Endothelial cell of umbilical vein (primary cell): ENCODE measurements around the gene NDUFB7. TPM values are rescaled to one million over a fixed set of nuclear protein-coding genes. Genes with fewer than 3 reads are reported as not detected.

ENCODE experiments used
- BruUV-seq: library from RNA; stranded (reverse); fragments of 400-500 nt; replicated peaks from 2 replicates; lab custom pipeline; 2021; lab: Mats Ljungman, UMichigan
- CTCF ChIA-PET: fragments of 300-600, 350-600 bp; sonication (Branson Sonifier 250); formaldehyde crosslinking; loops from one replicate; lab custom pipeline; 2021; ENCODE audit warnings: antibody characterized with exemption, inconsistent platforms; lab: Charles Lee
- POLR2A ChIA-PET: fragments of 300-600, 350-600 bp; sonication (Branson Sonifier 250); formaldehyde crosslinking; loops from one replicate; lab custom pipeline; 2021; ENCODE audit warnings: antibody characterized with exemption, inconsistent platforms; lab: Charles Lee
- DNase-seq: peaks from one replicate; pipeline ENCODE4 v3.0.0-alpha.2; 2011; ENCODE audit warnings: low read depth, low spot score
- FAIRE-seq: peaks from 2 replicates; lab custom pipeline; 2011; peaks lifted over from hg19 to GRCh38; lab: Jason Lieb, UNC
- H2AFZ ChIP-seq: 2 replicates; pipeline ENCODE4 v1.6.0; 2012; ENCODE audit warnings: low read depth, low read length, control low read depth, inconsistent platforms
- H3K27ac ChIP-seq: 2 replicates; pipeline ENCODE4 v1.5.1; 2011; ENCODE audit warnings: low read depth, mild to moderate bottlenecking, control low read depth, low read length, moderate library complexity; ENCODE audit not compliant: insufficient read depth
- H3K27me3 ChIP-seq, 2 experiments: 2 replicates each; pipeline versions ENCODE4 v1.6.0 to v1.6.1; 2011; ENCODE audit warnings: low read length in 2 of 2, mixed read lengths in 1 of 2; ENCODE audit not compliant: control insufficient read depth in 2 of 2, insufficient read depth in 2 of 2
- H3K36me3 ChIP-seq, 2 experiments: 2 replicates in 1 of 2; 3 replicates in 1 of 2; pipeline ENCODE4 v1.5.1; 2011; ENCODE audit warnings: low read length in 2 of 2, mild to moderate bottlenecking in 1 of 2, moderate library complexity in 1 of 2; ENCODE audit not compliant: control insufficient read depth in 2 of 2, insufficient read depth in 2 of 2; ENCODE audit errors: extremely low read depth in 1 of 2
- H3K4me1 ChIP-seq: 3 replicates; pipeline ENCODE4 v1.5.1; 2011; ENCODE audit warnings: mild to moderate bottlenecking, low read length; ENCODE audit not compliant: control insufficient read depth, insufficient read depth; ENCODE audit errors: extremely low read depth
- H3K4me2 ChIP-seq: 2 replicates; pipeline ENCODE4 v1.6.1; 2011; ENCODE audit warnings: low read length, control low read depth, mixed read lengths; ENCODE audit not compliant: insufficient read depth
- H3K4me3 ChIP-seq, 3 experiments: fragments of 200-600 bp in 1 of 3; sonication (generic), shearing (Covaris generic) in 1 of 3; replicated peaks in 1 of 3; 2 replicates each; pipeline ENCODE4 v1.5.1; 2011 to 2016; ENCODE audit warnings: control low read depth in 3 of 3, low read length in 3 of 3, mild to moderate bottlenecking in 2 of 3, inconsistent platforms in 1 of 3, low read depth in 1 of 3, moderate library complexity in 1 of 3; ENCODE audit not compliant: insufficient read depth in 1 of 3
- H3K79me2 ChIP-seq: 2 replicates; pipeline ENCODE4 v1.6.0; 2012; ENCODE audit warnings: low read length, inconsistent platforms; ENCODE audit not compliant: control insufficient read depth, insufficient read depth
- H3K9ac ChIP-seq: replicated peaks from 2 replicates; pipeline ENCODE3; 2011; ENCODE audit warnings: low read length, control low read depth; ENCODE audit not compliant: insufficient read depth; ENCODE audit errors: extremely low read depth
- H3K9me1 ChIP-seq: replicated peaks from 3 replicates; pipeline ENCODE4 v1.6.0; 2011; ENCODE audit warnings: mild to moderate bottlenecking, low read length; ENCODE audit not compliant: control insufficient read depth, insufficient read depth; ENCODE audit errors: extremely low read depth
- H3K9me3 ChIP-seq: replicated peaks from 2 replicates; pipeline ENCODE4 v1.5.1; 2012; ENCODE audit warnings: low read length, inconsistent platforms; ENCODE audit not compliant: control insufficient read depth, insufficient read depth
- H4K20me1 ChIP-seq: replicated peaks from 2 replicates; pipeline ENCODE3; 2011; ENCODE audit warnings: mild to moderate bottlenecking, low read length; ENCODE audit not compliant: control insufficient read depth, insufficient read depth; ENCODE audit errors: extremely low read depth
- EZH2 ChIP-seq: IDR thresholded peaks from 2 replicates; pipeline ENCODE4 v1.6.1; 2012; ENCODE audit warnings: borderline replicate concordance, low read depth, mild to moderate bottlenecking, moderate library complexity, low read length, inconsistent platforms; ENCODE audit not compliant: severe bottlenecking
- FOS ChIP-seq: IDR thresholded peaks from 2 replicates; pipeline ENCODE4 v1.6.1; 2011; ENCODE audit warnings: mild to moderate bottlenecking, low read length, moderate library complexity, borderline replicate concordance; ENCODE audit not compliant: insufficient read depth
- GATA2 ChIP-seq: IDR thresholded peaks from 2 replicates; pipeline ENCODE4 v1.7.0; 2011; ENCODE audit warnings: low read depth, mild to moderate bottlenecking, moderate library complexity, mixed read lengths, low read length; ENCODE audit not compliant: insufficient read length, insufficient read depth
- JUN ChIP-seq: IDR thresholded peaks from 2 replicates; pipeline ENCODE4 v1.6.1; 2011; ENCODE audit warnings: borderline replicate concordance, low read depth; ENCODE audit not compliant: insufficient read length, insufficient read depth
- MYC ChIP-seq: IDR thresholded peaks from one replicate; pipeline ENCODE4 v1.6.1; 2011; ENCODE audit warnings: mild to moderate bottlenecking, low read depth, low read length
- POLR2AphosphoS5 ChIP-seq: IDR thresholded peaks from 2 replicates; pipeline ENCODE4 v1.6.1; 2012; ENCODE audit warnings: low read depth, mild to moderate bottlenecking, control low read depth, low read length, moderate library complexity; ENCODE audit not compliant: insufficient read depth
- dilution Hi-C: fragments of 300-500 bp; cut with MboI; formaldehyde crosslinking; loops from one replicate; pipeline ENCODE4 v1.15.0; 2019; ENCODE audit warnings: low sequenced_read_pairs; ENCODE audit not compliant: extremely low pct_ligation_motif_present
- intact Hi-C: fragments of 100-400 bp; cut with micrococcal nuclease; formaldehyde crosslinking; loops from one replicate; pipeline ENCODE4 v1.10.0; 2022
- polyA plus RNA-seq, 4 experiments: library from polyadenylated mRNA; depleted of rRNA in 3 of 4; stranded (reverse) in 3 of 4; unstranded in 1 of 4; fragments of >200 nt; gene quantifications; 2 replicates each; pipeline versions ENCODE4 v1.2.1 to v1.2.3, GENCODE V29; 2011 to 2012; ENCODE audit warnings: missing spikeins in 1 of 4
- total RNA-seq: library from RNA; stranded (reverse); gene quantifications from 2 replicates; pipeline ENCODE4 v1.2.3, GENCODE V29; 2021

NDUFB7 gene
- total and polyA plus RNA-seq, 2 donors (not counting 3 experiments of a cell fraction or from before 2014, with no cell fraction given), result 177 to 655 TPM

GRCh38 chr19:14519860-14520407 is 51.9 kb downstream of the NDUFB7 start:
- H3K27ac ChIP-seq, result peak overlapping the region; percentile 81
- H2AFZ ChIP-seq, result no peak overlapping the region
- H3K9ac ChIP-seq, result peak overlapping the region; percentile 25
- ChIA-PET POLR2A (no interaction called here), CTCF (interaction anchor here (0.9 to 1.6 kb wide), 3 partner anchors 9 to 24 kb away, joined by 3 to 4 read pairs (median 4); partner anchors contain the start of gene GIPC1)
- H3K27me3 ChIP-seq, result no peaks in the 10 kb centered on the region
- H4K20me1 ChIP-seq, result no peaks in the 10 kb centered on the region
- no TSS peak for BruUV-seq
- TF ChIP-seq EZH2 (no peak), GATA2 (no peak), FOS (peak; percentile 74), MYC (no peak), POLR2AphosphoS5 (no peak), JUN (peak; percentile 77)
- peak; percentile 75 for DNase-seq
- peaks cover 55% of the 10 kb centered on the region for H3K4me1 ChIP-seq
- H3K4me3 ChIP-seq, result no peak overlapping the region
- H3K9me3 ChIP-seq, result no peaks in the 10 kb centered on the region
- intact Hi-C loops, result no loop called here
- H3K9me1 ChIP-seq, result no peaks in the 10 kb centered on the region
- peak; percentile 81 for FAIRE-seq
- dilution Hi-C loops, result no loop called here
- H3K36me3 ChIP-seq, result peaks cover 11 to 13% of the 10 kb centered on the region in 2 experiments
- H3K79me2 ChIP-seq, result peaks cover 30% of the 10 kb centered on the region
- no peak overlapping the region for H3K4me2 ChIP-seq
